ENCODE data around the gene VWA3B. TPM values are rescaled to one million over a fixed set of nuclear protein-coding genes. Genes with fewer than 3 reads are reported as not detected.
"Not testable (repeated sequence)": the region's sequence is repeated elsewhere in the genome, so short reads cannot be mapped to it uniquely, and the experiment has no call there.

Gene VWA3B
- polyA plus RNA-seq, 3 donors: 0.43 to 0.61 (median 0.51) TPM

DNA sequence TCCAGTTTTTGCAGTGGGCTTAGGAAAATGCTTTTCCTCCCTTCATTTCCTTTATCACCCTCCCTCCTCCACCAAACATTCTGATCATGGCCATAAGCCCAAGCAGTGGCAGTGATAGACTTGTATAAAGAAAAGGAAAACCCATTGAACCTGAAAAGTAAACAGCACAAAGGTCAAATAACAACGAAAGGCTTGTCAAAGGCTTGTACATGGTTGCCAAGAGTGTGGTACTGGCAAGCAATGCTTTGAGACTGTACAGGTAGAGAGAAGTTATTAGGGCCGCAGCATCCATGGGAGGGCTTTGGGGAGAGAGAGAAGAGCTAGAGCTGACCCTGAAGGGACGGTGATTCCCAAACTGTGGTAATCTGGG lies 2.1 kb upstream of the VWA3B start:
- no peak for DNase-seq

DNA sequence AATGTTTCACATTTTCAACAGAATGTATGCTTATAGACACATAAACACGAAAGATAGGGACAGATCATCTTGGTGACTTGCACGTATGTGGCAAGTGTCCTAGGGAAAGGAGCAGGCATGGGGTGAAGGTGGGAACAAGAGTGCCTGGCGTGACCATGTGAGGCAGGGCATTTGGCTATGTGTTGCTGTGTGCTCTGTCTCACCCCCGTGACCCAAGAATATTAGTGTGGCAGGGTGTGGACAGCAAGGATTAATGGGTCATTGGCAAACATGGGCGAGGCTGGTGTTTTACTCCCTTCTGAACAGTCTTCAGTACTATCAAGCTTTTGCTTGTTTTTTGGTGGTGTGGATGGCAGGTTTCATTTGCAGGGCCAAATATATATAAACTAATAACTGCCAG lies 1.3 kb upstream of the VWA3B start:
- DNase-seq: no peak

DNA sequence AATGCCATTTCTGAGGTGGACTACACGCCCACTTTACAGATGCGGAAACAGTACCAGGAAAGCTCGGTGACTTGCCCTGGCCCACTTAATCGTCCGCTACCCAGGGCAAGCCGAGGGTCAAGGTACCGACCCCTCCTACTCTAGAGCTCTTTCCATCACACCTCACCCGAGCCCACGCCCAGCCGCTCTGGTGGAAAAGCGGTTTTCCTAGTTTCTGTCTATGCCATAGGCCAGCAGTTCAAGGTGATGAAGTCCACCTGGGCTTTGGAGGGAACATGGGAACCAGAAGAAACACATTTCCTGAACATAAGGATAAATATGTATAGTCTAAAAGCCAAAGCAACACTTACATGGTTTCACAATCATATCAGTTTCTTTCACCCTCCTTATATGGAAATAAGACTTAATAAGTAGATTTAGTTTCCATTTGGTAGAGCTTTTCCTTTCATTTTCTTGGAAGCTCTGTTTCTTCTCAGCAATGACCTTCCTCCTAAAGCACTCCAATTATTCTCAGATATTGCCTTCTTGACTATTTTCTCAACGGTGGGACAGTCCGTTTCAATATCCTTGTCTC lies 567 bp downstream of the VWA3B start:
- no peak for DNase-seq

DNA sequence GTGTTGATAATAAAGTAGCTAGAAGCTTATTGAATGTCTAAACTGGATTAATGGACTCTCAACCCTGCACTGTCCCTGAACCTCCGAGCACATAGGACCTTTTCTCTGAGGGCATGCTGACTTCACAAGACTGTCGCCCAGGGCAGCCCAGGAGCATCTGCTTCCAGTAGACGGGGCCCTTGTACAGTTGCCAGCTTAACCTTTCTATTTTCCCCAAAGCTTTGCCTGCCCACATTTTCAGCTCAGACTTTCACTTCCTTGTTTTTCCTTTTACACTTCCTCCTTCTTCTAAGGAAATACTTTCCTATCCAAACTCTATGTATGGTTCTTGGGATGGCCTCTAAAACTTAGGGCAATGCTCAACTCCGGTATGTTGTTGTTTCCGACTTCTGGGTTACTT lies 1.3 kb downstream of the VWA3B start:
- no peak for DNase-seq

DNA sequence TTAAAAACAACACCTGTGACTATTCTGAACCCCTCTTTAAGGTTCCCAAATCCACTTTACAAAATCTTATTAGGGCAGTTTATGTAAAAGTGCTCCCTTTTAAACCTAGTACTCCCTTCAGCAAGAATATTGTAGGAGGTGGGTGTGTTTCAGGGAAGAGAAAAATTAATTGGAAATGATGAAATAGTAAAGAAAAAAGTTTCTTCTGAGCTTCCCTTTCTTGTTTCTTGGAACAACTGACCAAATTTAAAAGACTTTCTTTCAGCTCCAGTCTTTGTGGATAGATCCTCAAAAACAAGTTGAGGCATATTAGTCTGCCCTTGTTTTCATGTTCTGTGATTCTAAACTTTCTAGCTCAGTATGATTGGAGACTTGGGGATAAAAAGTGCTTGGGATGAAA lies 3.0 kb downstream of the VWA3B start:
- no peak for DNase-seq

DNA sequence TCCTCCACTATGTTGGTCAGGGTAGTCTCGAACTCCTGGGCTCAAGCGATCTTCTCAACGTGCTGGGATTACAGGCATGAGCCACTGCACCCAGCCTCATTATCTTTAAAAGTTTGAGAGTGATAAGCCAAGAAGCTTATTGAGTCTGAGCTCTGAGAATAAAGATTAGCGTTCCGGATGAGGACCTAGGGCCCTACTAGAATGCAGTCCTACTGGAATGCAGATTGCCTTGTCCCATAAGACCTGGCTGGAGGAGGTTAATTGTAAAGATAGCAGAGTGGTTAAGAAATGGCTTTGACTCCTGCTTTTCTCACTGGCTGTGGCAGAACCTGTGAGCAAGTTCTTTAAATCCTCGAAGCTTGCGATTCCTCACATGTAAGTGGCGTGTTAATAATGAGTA lies 4.0 kb downstream of the VWA3B start:
- no peak for DNase-seq

DNA sequence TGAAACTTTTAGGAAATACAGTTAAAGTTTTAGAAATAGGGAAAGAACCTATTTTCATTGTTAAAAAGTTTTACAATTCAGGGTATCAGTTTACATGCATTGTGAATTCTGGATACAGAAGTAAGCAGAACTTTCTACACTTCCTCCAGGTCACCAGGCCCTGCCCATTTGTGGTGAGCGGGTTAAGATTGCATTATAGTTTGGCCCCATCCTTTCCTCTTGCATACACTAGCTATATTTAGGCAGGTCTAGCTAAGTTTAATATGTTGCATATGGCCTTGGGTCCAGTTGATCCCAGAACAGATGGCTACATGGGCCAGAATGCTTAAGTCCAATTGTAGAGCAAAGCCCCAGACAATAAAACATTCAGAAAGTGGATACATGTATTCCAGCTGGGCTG lies 4.8 kb downstream of the VWA3B start:
- no peak for DNase-seq

DNA sequence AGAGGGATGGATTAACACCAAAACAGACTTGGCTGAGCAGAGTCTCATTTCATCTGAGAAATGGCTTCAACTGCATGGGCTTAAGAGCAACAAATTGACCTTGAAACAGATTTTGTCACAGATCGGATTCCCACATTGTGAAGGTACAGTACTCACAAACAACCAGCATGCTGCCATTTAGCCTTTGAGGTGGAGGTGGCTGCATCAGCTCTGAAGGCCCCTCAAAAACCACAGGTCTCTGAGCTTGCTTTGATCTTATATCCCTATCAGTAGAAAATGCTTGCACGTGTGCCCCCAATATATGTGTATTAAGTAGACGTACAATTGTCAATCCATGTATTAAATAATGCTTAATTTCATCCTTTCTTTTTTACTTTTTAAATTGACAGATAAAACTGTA lies 6.2 kb downstream of the VWA3B start:
- no peak for DNase-seq

DNA sequence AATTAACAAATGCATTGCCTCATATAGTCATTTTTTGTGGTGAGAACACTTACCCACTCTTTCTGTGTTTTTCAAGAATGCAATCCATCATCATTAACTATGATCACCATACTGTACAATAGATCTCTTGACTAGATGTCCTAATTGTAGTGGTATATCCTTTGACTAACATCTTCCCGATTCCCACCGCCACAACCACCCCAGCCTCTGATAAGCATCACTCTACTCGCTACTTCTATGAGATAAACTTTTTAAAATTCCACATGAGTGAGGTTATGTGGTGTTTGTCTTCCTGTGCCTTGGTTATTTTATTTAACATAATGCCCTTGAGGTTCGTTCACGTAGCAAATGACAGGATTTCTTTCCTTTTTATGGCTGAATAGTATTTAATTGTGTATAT lies 6.6 kb downstream of the VWA3B start:
- no peak for DNase-seq

DNA sequence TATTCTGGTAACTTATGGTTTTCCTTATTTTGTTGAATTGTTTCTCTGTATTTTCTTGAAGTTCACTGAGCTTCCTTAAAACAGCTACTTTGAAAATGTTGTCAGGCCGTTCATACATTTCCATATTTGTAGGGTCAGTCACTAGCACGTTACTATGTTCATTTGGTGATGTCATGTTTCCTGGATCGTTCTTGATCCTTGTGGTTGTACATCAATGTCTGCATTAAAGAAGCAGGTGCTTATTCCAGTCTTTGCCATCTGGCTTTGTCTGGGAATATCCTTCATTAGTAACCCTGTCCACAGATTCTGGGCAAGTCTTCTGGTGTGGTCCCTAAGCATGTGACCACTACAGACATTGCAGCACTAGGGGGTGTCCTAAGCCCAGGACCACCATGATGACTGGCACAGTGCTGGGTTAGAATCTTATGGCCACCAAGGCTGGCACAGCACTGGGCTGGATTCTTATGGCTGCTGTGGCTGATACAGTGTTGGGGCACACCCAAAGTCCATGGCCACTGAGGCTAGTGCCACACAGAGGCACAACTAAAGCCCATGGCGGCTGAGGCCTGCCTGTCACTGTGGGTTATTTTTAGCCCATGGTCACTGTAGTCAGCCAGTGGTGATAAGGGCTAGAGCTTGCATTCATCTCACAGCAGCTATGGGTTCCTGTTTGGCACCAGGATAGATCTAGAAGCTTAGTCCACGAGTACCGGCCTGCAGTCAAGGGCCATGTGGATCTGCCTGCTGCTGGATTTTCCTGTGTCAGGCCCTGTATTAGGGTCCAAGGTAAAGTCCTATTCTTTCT lies 13.2 kb downstream of the VWA3B start:
- DNase-seq: no peak

DNA sequence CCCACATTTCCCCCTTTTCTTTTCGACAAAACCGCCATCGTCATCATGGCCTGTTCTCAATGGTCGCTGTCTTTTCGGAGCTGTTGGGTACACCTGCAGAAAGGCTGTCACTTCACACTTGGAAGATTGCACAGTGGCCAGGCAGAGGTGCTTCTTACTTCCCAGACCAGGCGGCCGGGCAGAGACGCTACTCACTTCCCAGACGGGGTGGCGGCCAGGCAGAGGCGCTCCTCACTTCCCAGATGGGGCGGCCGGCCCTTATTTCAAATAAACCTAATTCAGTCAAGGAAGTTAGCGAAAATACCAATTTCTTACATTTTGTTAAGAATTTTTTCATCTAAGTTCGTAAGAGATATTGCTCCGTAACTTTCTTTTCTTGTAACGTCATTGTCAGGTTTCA lies 15.3 kb downstream of the VWA3B start:
- not testable (repeated sequence) for DNase-seq

DNA sequence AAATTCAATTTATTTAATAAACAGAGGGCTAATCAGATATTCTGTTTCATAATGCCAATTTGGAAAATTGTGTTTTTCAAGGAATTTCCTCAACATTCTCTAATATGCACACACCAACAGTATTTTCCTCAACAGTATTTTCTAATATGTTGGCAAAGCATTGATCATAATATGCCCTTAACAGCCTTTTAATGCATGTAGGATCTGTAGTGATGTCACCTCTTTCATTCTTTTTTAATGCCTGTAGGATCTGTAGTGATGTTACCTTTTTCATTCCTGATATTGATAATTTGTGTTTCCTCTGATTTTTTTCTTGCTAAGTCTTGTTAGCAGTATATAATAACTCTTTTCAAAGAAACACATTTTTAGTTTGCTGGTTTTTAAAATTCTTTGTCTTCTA lies 15.9 kb downstream of the VWA3B start:
- DNase-seq: no peak

DNA sequence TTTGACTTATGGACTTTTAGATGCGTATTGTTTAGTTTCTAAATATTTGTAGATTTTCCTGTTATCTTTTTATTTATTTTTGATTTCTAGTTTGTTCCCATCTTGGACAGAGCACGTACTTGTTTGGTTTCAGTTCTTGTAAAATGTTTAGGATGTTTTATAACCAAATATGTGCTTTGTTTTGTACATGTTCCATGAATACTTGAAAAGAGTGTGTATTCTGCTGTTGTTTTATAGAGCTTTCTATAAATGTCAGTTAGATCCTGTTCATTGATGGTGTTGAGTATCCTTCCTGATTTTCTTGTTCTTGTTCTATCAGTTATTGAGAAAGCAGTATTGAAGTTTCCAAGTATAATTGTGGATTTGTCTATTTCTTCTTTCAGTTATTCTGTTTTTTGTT lies 21.1 kb downstream of the VWA3B start:
- no peak for DNase-seq

DNA sequence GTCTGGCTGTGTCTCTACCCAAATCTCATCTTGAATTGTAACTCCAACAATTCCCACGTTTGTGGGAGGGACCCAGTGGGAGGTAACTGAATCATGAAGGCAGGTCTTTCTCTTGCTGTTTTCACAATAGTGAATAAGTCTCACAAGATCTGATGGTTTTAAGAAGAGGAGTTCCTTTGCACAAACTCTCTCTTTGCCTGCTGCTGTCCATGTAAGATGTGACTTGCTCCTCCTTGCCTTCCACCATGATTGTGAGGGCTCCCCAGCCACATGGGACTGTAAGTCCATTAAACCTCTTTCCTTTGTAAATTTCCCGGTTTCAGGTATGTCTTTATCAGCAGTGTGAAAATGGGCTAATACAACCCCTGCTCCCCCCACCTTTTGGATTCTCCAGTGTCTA lies 23.8 kb downstream of the VWA3B start:
- no peak for DNase-seq

DNA sequence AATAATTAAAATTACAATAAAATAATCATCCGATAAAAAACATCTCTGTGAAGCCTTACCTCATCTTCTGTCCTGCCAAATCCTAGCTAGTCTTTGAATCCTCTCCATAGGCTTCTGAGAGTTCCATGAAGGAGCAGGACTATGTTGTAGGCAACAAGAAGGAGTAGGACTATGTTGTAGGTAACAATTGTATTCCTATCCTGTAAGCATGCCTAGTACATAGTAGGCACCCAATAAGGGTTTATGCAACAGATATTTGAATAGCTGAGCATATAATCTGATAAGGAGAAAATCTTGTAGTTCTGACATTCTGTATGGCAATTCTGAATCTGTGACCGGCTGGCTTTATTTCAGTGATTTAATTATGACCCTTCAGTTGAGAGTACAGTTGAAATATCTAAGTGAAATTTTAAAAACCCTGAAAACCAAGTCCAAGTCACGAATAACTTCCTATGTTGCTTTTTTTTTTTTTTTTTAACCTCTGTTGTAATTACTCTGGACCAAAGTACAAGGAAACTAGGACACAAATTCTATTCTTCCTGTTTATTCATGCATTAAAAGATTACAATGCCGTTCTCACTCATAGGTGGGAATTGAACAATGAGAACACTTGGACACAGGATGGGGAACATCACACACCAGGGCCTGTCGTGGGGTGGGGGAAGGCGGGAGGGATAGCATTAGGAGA lies 27.8 kb downstream of the VWA3B start:
- no peak for DNase-seq

DNA sequence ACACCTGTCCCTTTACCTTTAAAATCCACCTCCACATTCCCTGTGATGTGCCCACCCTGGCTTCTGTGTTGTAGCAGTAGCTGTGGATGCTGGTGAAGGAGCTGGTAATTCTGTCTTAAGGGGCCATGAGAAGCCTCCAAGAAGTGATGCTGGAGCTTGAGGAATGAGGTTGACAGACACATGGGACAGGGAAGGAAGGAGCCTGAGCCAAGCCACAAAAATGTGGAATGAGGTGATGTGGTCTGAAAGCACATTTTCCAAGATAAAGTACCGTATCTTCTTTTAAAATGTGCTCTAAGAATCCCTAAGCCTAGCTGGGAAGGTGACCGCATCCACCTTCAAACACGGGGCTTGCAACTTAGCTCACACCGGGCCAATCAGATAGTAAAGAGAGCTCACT lies 31.2 kb downstream of the VWA3B start:
- DNase-seq: no peak

DNA sequence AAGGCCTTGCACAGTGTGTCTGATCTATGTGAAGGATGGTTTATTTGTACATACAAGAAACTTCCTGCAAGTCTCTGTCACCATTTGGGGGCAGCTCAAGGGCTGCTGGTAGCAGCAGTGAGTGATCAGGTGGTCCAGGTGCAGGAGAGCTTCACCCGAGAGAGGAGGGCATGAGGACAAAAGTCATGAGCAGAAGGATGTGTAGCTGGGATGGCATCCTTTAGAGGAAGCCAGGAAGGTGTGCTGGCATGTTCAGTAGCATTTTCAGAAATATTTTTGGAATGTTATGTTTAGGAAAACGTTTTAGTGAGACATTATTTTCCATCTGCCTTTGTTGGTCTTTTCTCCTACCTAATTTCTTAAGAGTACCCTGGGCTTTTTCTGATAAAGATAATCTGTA lies 31.9 kb downstream of the VWA3B start:
- DNase-seq: no peak

DNA sequence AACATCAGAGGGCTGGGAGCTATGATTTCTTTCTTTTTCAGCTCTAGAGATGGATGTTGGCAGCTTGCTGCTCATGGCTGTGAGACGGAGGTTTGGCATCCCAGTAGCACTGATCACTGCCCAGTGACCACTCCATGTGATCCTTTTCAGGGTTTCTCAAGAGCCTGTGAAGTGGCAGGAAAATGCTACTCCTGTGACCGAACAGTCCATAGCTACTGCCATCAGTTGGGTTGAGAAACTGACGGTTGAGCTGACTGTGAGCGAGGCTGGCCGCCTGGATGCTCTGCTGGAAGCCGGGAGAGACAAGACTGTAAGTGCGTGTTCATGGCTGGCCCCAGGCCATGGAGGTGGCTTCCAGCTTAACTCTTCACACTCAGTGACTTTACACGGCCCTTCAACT lies 34.2 kb downstream of the VWA3B start:
- no peak for DNase-seq

DNA sequence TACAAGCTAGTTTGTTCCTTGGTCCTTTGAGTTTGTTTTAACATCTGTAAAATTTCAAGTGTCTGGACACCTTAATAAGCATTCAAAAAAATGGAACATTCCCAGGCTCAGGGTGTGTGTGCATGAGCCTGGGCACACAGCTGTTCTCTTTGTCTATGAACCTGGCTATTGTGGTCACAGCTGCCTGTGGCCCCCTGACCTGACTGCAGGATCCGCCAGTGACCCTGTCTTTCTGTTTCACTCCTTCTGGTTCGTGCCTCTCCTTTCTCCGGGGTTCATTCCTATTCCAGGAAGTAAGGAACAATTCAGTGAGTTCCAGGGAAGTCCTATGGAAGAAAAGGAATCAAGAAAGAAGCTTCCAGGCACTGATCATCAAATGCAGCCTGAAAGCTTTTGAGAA lies 35.6 kb downstream of the VWA3B start:
- DNase-seq: no peak

DNA sequence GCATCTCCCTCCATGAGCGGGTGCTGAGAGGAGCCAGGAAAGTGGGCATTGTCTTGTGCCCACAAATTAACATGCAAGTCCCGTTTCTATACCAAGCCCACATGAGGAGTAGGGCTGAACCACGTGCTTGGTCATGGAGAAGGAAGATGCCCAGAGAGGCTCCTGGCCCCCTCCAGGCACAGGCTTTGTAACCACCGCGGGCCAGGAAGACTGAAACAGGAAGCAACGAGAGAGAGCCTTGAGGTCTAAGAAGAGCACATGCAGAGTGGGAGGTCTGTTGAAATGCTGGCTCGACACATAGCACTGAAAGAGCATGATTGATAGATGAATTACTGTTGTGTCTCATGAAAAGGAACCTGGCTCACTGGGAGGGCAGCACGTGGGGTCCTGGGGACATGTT lies 36.3 kb downstream of the VWA3B start:
- DNase-seq: no peak

DNA sequence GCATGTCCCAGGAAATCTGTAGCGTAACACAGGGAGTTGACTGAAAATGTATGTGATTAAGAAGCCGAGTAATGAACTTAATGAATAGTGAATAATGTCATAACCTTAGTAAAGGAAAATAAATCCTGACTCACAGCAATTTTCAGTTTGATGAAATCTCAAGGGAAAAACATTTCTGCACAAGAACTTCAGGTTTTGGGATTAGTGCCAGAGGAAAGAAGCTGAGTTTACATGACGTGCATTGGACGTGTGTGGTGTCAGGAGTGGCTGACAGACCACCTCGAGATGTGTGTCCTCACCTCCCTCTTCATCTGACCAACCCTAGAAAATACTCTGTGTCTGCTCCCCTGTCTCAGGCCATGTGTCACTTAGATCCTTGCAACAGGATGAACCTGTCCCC lies 39.1 kb downstream of the VWA3B start:
- no peak for DNase-seq

DNA sequence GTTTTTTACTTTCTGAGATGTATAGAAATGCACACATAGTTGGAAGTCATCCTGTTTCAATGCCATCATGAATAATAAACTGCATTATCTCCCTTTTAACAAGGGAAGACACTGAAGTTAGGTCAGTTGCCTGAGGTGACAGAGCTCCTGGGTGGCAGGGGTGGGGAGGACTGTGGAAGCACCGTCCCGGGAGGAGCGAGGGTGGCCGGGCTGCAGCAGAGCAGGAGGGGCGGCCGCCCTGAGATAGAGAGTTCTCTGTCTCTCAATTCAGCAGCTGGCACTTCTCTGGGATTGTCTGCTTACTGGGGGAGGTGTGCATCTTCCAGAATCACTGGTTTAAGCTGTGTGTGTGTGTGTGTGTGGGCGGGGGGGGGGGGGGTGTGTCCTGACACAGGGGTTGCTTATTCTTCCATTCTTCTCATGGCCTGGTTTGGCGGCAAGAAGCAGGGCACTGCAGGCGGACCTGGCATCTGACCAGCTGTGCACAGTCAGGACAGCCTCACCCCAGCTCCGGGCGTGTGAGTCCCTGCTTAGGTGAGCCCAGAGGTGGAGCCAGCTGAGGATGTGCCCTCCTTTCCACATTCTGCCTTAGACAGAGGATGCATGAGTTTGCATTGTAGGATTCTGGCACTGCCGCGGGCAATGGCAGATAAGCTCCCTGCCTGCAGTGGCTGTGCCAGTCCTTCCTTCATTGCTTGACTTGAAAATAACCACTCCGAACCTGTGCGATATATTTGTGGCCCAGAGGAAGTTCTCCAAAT lies 40.4 kb downstream of the VWA3B start:
- no peak for DNase-seq
